ENCODE measurements around the gene MTX1.
A peak's percentile ranks its signal among the peaks of the same experiment; 100 is the strongest.

Gene MTX1

GRCh38 chr1:155195201-155196102 lies 13.0 kb upstream of the MTX1 start:
- H3K27ac ChIP-seq = peak overlapping the region; percentile 49
- TF ChIP-seq, protein P1, sequence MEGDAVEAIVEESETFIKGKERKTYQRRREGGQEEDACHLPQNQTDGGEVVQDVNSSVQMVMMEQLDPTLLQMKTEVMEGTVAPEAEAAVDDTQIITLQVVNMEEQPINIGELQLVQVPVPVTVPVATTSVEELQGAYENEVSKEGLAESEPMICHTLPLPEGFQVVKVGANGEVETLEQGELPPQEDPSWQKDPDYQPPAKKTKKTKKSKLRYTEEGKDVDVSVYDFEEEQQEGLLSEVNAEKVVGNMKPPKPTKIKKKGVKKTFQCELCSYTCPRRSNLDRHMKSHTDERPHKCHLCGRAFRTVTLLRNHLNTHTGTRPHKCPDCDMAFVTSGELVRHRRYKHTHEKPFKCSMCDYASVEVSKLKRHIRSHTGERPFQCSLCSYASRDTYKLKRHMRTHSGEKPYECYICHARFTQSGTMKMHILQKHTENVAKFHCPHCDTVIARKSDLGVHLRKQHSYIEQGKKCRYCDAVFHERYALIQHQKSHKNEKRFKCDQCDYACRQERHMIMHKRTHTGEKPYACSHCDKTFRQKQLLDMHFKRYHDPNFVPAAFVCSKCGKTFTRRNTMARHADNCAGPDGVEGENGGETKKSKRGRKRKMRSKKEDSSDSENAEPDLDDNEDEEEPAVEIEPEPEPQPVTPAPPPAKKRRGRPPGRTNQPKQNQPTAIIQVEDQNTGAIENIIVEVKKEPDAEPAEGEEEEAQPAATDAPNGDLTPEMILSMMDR (conservative IDR thresholded peaks at IDR 0.05) = no peak
- TF ChIP-seq ZFX (IDR thresholded peaks at IDR 0.05) = no peak

DNA sequence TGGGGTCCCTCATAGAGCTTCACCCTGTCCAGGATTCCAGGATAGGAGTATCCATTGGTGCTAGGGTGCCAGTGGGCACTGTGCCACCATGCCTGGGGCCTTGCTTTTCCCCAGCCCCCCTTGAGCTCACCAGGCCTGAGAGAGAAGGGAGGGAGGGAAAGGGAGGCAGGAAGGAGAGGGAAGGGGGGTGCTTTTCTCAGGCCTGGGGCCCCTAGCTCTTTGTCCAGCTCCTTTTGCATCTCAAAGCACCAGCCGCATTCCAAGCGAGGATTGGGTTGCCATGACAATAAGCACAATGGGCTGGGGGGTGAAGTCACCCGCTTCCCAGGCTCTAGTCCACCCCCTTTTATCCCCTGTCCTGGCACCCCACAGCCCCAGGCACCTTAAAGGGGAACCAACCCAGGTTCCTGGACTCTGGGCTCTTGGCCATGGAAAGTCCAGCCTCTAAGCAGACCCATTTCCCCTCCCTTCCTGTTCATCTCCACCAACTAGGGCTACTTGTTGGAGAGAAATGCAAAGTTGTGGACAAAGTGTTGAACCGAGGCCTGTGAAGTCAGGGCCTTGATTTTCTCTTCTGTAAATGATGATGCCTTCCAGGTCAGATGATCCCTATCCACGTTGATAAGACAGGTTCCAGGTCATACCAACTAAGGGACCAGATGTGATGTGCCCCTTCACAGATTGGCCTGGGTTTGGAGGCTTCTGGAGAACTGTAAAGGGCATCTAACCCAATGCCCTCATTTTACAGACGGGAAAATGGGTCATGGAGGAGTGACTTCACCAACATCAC lies 12.2 kb upstream of the MTX1 start:
- no peak for TF ChIP-seq ZFX (IDR thresholded peaks at IDR 0.05)
- TF ChIP-seq, protein P1 (conservative IDR thresholded peaks at IDR 0.05) = no peak
- H3K27ac ChIP-seq = no peak overlapping the region

GRCh38 chr1:155196893-155197638 lies 11.4 kb upstream of the MTX1 start:
- no peak overlapping the region for H3K27ac ChIP-seq
- TF ChIP-seq, protein P1 (conservative IDR thresholded peaks at IDR 0.05) = no peak
- no peak for TF ChIP-seq ZFX (IDR thresholded peaks at IDR 0.05)

DNA sequence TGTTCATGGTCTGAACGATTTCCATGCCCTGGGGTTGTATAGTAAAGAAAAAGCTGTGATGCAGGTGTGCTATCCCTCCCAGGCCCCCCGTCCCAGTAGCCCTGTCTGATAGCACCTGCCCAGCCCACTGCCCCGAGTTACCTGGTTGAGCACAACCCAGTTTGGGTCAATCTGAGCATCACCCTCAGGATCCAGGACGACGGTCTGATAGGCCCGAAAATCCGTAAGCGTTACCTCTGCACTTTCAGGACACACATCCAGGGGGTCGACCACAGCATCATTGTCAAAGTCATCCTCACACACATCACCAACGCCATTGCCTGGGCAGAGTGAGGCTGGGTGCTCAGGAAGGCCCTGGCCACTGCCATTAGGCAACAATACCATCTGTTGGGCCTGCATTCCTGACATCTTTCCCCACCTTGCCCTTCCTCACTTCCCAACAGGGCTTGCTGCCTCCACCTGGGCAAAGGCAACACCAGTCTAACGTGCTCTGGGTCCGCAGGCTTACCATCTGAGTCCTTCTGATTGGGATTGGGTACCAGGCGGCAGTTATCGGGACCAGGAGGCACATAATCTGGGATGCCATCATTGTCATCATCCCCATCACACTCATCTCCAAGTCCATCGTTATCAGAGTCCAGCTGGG lies 10.5 kb upstream of the MTX1 start:
- no peak overlapping the region for H3K27ac ChIP-seq
- TF ChIP-seq ZFX (IDR thresholded peaks at IDR 0.05) = no peak
- TF ChIP-seq, protein P1 (conservative IDR thresholded peaks at IDR 0.05) = no peak

DNA sequence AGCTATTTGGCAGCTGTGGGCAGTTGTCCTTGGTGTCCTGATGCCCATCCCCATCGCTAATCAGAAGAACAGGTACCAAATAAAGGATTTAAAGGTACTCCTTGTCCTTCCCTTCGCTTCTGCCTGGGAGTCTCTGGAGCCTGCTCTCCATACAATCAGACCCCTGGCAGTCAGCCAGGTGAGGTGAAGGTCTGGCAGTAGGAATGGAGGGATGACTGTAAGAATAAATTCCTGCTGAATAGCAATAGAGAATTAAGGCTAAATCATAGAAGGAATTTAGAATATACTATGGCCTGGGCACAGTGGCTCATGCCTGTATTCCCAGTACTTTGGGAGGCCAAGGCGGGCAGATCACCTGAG lies 10.0 kb upstream of the MTX1 start:
- H3K27ac ChIP-seq = no peak overlapping the region
- TF ChIP-seq, protein P1 (conservative IDR thresholded peaks at IDR 0.05) = no peak
- no peak for TF ChIP-seq ZFX (IDR thresholded peaks at IDR 0.05)

- TF ChIP-seq, protein P1 (conservative IDR thresholded peaks at IDR 0.05) = no peak
- TF ChIP-seq ZFX (IDR thresholded peaks at IDR 0.05) = no peak
- H3K27ac ChIP-seq = no peak overlapping the region
These were observed 8.7 kb upstream of the MTX1 start for GRCh38 chr1:155199792-155200191.

Measured in C4-2B (cell line).